Neural progenitor cell (in vitro differentiated cells): ENCODE measurements around the gene KDM4B. TPM values are rescaled to one million over a fixed set of nuclear protein-coding genes. Genes with fewer than 3 reads are reported as not detected.

Experiments
- DNase-seq: peaks from one replicate; pipeline ENCODE4 v3.0.0-alpha.2; 2016; ENCODE audit warnings: low spot score
- H2AFZ ChIP-seq: fragments of 200-600 bp; sonication (generic); replicated peaks from 2 replicates; pipeline ENCODE4 v1.6.1; 2016; ENCODE audit warnings: antibody characterized with exemption
- H3F3A ChIP-seq: fragments of 200-600 bp; sonication (generic); 2 replicates; pipeline ENCODE4 v1.6.1; 2016; ENCODE audit warnings: antibody characterized with exemption, low read depth
- H3K27ac ChIP-seq: fragments of 200-600 bp; sonication (generic); 2 replicates; pipeline ENCODE4 v1.5.1; 2016; ENCODE audit warnings: mild to moderate bottlenecking
- H3K27me3 ChIP-seq: fragments of 200-600 bp; sonication (generic); 2 replicates; pipeline ENCODE4 v1.6.1; 2016; ENCODE audit warnings: mild to moderate bottlenecking, moderate library complexity
- H3K36me3 ChIP-seq: fragments of 200-600 bp; sonication (generic); 2 replicates; pipeline ENCODE4 v1.5.1; 2016
- H3K4me1 ChIP-seq: fragments of 200-600 bp; sonication (generic); 2 replicates; pipeline ENCODE4 v1.6.1; 2016; ENCODE audit warnings: mixed run types
- H3K4me2 ChIP-seq: fragments of 200-600 bp; sonication (generic); 2 replicates; pipeline ENCODE4 v1.6.1; 2016
- H3K4me3 ChIP-seq: fragments of 200-600 bp; sonication (generic); 2 replicates; pipeline ENCODE4 v1.5.1; 2016
- H3K79me2 ChIP-seq: fragments of 200-600 bp; sonication (generic); 2 replicates; pipeline ENCODE4 v1.6.1; 2016; ENCODE audit warnings: low read depth
- H3K9ac ChIP-seq: fragments of 200-600 bp; sonication (generic); 2 replicates; pipeline ENCODE4 v1.6.1; 2016
- H3K9me3 ChIP-seq: fragments of 200-600 bp; sonication (generic); 2 replicates; pipeline ENCODE4 v1.5.1; 2016; ENCODE audit warnings: low read depth
- H4K20me1 ChIP-seq: fragments of 200-600 bp; sonication (generic); 2 replicates; pipeline ENCODE4 v1.6.1; 2016; ENCODE audit warnings: low read depth
- H3K27ac Mint-ChIP-seq: 3 replicates; pipeline ENCODE4 v1.8.0; 2021; ENCODE audit warnings: mixed read lengths
- H3K27me3 Mint-ChIP-seq: 2 replicates; pipeline ENCODE4 v1.8.0; 2022; ENCODE audit warnings: low read depth, mild to moderate bottlenecking, inconsistent platforms, moderate library complexity, mixed read lengths; ENCODE audit not compliant: insufficient read depth
- H3K36me3 Mint-ChIP-seq: 3 replicates; pipeline ENCODE4 v1.8.0; 2021; ENCODE audit warnings: mixed read lengths
- H3K4me1 Mint-ChIP-seq: 3 replicates; pipeline ENCODE4 v1.8.0; 2021; ENCODE audit warnings: mixed read lengths
- H3K4me3 Mint-ChIP-seq: 3 replicates; pipeline ENCODE4 v1.8.0; 2021; ENCODE audit warnings: mild to moderate bottlenecking, moderate library complexity, mixed read lengths
- H3K9me3 Mint-ChIP-seq: 3 replicates; pipeline ENCODE4 v1.8.0; 2020; ENCODE audit warnings: mixed read lengths
- EZH2 ChIP-seq: fragments of 200-600 bp; sonication (generic); IDR thresholded peaks from 2 replicates; pipeline ENCODE4 v1.6.1; 2017; ENCODE audit warnings: antibody characterized with exemption, mild to moderate bottlenecking, moderate library complexity
- EZH2phosphoT487 ChIP-seq: fragments of 200-600 bp; sonication (generic); IDR thresholded peaks from 2 replicates; pipeline ENCODE4 v1.6.1; 2017; ENCODE audit warnings: antibody characterized with exemption
- total RNA-seq: library from RNA; depleted of rRNA; stranded (reverse); fragments of >200 nt; gene quantifications from 2 replicates; pipeline ENCODE4 v1.2.3, GENCODE V29; 2015; ENCODE audit warnings: low replicate concordance
- TF ChIP-seq, protein P1 (sequence below): fragments of 200-600 bp; sonication (generic); IDR thresholded peaks from 2 replicates; pipeline ENCODE4 v1.5.1; 2017; ENCODE audit warnings: antibody characterized with exemption, mild to moderate bottlenecking

The KDM4B gene
- total RNA-seq, 1 donor from 2014 or later, result 16.0 TPM

DNA sequence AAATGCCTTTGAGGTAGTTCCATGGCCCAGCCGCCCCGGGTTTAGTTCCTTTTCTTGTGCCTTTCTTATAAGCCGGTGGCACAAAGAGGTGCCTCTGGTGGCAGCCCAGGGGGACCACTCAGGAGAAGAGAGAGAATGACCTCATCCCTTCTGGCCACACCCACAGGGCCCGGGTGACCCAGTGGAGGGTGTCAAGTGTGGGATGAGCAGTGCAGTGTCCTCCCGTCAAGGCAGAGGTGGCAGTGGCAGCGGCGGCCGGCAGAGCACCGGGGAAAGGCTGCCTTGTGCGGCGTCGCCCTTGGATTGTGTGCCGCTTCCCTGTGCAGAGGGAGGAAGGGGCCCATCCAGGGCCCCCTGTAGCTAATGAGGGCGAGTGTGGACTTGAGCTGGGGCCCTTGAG, 47.9 kb downstream of the KDM4B start:
- H3K4me2 ChIP-seq, result no peak overlapping the region
- H3K4me1 ChIP-seq, result no peaks in the 10 kb centered on the region
- no peak overlapping the region for H2AFZ ChIP-seq
- H3K9me3 Mint-ChIP-seq, result peaks cover 3% of the 10 kb centered on the region
- H3K27me3 Mint-ChIP-seq, result peaks cover 9% of the 10 kb centered on the region
- no peaks in the 10 kb centered on the region for H3K9me3 ChIP-seq
- no peak for DNase-seq
- peaks cover 54% of the 10 kb centered on the region for H4K20me1 ChIP-seq
- H3F3A ChIP-seq, result no peaks in the 10 kb centered on the region
- H3K36me3 ChIP-seq, result no peaks in the 10 kb centered on the region
- no peak overlapping the region for H3K27ac ChIP-seq
- no peak overlapping the region for H3K4me3 Mint-ChIP-seq
- H3K4me3 ChIP-seq, result no peak overlapping the region
- no peak overlapping the region for H3K27ac Mint-ChIP-seq
- TF ChIP-seq EZH2phosphoT487 (no peak), EZH2 (no peak)
- TF ChIP-seq, protein P1, sequence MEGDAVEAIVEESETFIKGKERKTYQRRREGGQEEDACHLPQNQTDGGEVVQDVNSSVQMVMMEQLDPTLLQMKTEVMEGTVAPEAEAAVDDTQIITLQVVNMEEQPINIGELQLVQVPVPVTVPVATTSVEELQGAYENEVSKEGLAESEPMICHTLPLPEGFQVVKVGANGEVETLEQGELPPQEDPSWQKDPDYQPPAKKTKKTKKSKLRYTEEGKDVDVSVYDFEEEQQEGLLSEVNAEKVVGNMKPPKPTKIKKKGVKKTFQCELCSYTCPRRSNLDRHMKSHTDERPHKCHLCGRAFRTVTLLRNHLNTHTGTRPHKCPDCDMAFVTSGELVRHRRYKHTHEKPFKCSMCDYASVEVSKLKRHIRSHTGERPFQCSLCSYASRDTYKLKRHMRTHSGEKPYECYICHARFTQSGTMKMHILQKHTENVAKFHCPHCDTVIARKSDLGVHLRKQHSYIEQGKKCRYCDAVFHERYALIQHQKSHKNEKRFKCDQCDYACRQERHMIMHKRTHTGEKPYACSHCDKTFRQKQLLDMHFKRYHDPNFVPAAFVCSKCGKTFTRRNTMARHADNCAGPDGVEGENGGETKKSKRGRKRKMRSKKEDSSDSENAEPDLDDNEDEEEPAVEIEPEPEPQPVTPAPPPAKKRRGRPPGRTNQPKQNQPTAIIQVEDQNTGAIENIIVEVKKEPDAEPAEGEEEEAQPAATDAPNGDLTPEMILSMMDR, result no peak
- peaks cover 63% of the 10 kb centered on the region for H3K79me2 ChIP-seq
- peaks cover 6% of the 10 kb centered on the region for H3K4me1 Mint-ChIP-seq
- H3K27me3 ChIP-seq, result no peaks in the 10 kb centered on the region
- H3K36me3 Mint-ChIP-seq, result peaks cover 5% of the 10 kb centered on the region
- H3K9ac ChIP-seq, result no peak overlapping the region

DNA sequence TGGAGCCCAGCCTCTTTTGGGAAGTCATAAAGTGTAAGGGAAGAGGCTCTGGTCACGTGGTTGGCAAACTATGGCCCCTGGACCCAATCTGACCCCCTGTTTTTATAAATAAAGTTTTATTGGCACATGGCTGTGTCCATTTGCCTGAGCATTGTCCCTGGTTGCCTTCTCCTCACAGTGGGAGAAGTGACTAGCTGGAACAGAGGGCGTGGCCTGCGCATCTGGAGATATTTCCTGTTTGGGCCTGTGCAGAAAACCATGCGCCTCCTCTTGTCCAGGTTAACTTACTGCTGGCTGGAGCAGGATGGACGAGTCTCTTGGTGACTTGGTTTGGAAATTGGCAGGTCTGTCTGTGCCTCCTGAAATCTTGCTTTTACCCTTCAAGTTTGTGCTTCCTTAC, 48.3 kb downstream of the KDM4B start:
- no peak overlapping the region for H3K9ac ChIP-seq
- H3K27me3 Mint-ChIP-seq, result peaks cover 12% of the 10 kb centered on the region
- H3K27ac ChIP-seq, result no peak overlapping the region
- no peak overlapping the region for H3K4me2 ChIP-seq
- H3K9me3 ChIP-seq, result no peaks in the 10 kb centered on the region
- TF ChIP-seq EZH2 (no peak), EZH2phosphoT487 (no peak)
- TF ChIP-seq, protein P1, result no peak
- H3K27me3 ChIP-seq, result no peaks in the 10 kb centered on the region
- H3F3A ChIP-seq, result no peaks in the 10 kb centered on the region
- no peak overlapping the region for H3K4me3 ChIP-seq
- no peak for DNase-seq
- H3K27ac Mint-ChIP-seq, result no peak overlapping the region
- no peaks in the 10 kb centered on the region for H3K4me1 ChIP-seq
- H2AFZ ChIP-seq, result no peak overlapping the region
- no peaks in the 10 kb centered on the region for H3K36me3 ChIP-seq
- H3K4me1 Mint-ChIP-seq, result peaks cover 4% of the 10 kb centered on the region
- H4K20me1 ChIP-seq, result peaks cover 54% of the 10 kb centered on the region
- H3K9me3 Mint-ChIP-seq, result peaks cover 3% of the 10 kb centered on the region
- H3K79me2 ChIP-seq, result peaks cover 63% of the 10 kb centered on the region
- H3K4me3 Mint-ChIP-seq, result no peak overlapping the region
- peaks cover 5% of the 10 kb centered on the region for H3K36me3 Mint-ChIP-seq

DNA sequence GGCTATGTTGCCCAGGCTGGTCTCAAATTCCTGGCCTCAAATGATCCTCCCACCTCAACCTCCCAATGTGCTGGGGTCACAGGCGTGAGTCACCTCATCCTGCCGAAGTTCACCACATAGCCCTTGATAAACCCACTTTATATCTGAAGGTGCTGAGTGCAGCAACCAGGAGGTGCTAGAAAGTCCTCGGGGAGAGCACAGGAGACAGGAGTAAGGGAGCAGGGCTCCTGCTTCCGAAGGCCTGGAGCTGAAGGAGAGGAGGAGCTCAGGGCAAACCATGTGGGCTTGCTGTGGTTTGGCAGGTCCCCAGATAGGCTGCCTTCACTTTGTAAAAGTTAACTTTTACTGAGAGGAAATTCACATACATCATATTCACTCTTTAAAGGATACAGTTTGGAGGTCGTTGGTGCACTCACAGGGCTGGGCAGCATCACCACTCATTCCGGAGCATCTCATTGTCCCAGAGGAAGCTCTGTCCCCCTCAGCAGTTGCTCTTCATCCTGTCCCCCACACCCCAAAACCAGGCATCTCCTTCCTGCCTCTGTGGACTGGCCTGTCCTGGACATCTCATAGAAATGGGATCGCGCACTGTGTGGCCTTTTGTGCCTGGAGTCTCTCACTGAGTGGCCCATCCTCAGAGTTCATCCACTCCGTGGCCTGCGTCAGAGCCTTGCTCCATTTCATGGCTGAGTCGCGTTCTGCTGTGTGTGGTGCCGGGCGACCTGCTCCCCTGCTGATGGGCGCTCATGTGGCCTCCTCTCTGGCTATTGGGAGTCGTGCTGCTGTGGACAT, 49.5 kb downstream of the KDM4B start:
- H3K4me2 ChIP-seq, result no peak overlapping the region
- H3K27me3 ChIP-seq, result no peaks in the 10 kb centered on the region
- peaks cover 12% of the 10 kb centered on the region for H3K27me3 Mint-ChIP-seq
- H3K4me3 ChIP-seq, result no peak overlapping the region
- no peak for DNase-seq
- no peak overlapping the region for H3K27ac Mint-ChIP-seq
- peaks cover 3% of the 10 kb centered on the region for H3K9me3 Mint-ChIP-seq
- H3K36me3 ChIP-seq, result no peaks in the 10 kb centered on the region
- TF ChIP-seq, protein P1, result no peak
- TF ChIP-seq EZH2phosphoT487 (no peak), EZH2 (no peak)
- H3K36me3 Mint-ChIP-seq, result peaks cover 5% of the 10 kb centered on the region
- no peak overlapping the region for H2AFZ ChIP-seq
- peaks cover 7% of the 10 kb centered on the region for H3K4me1 Mint-ChIP-seq
- H3K9ac ChIP-seq, result no peak overlapping the region
- no peak overlapping the region for H3K27ac ChIP-seq
- no peaks in the 10 kb centered on the region for H3K4me1 ChIP-seq
- peaks cover 54% of the 10 kb centered on the region for H4K20me1 ChIP-seq
- H3F3A ChIP-seq, result no peaks in the 10 kb centered on the region
- no peaks in the 10 kb centered on the region for H3K9me3 ChIP-seq
- H3K4me3 Mint-ChIP-seq, result no peak overlapping the region
- H3K79me2 ChIP-seq, result peaks cover 63% of the 10 kb centered on the region
